Mucosa of rectum (tissue), 2 donors: ENCODE measurements around the gene CFAP100.

Source experiments
- H3K27ac ChIP-seq, 2 donors: one replicate each; pipeline ENCODE4 v1.7.0; 2013; ENCODE audit warnings: inconsistent platforms in 2 of 2, low read depth in 2 of 2, low read length in 2 of 2
- H3K27me3 ChIP-seq, 2 donors: one replicate each; pipeline ENCODE4 v1.7.0; 2013; ENCODE audit warnings: low read length in 2 of 2; ENCODE audit not compliant: control insufficient read depth in 2 of 2, insufficient read depth in 2 of 2
- H3K36me3 ChIP-seq, 2 donors: one replicate each; pipeline ENCODE4 v1.7.0; 2013; ENCODE audit warnings: low read length in 2 of 2; ENCODE audit not compliant: control insufficient read depth in 2 of 2, insufficient read depth in 2 of 2
- H3K4me1 ChIP-seq, 2 donors: one replicate each; pipeline ENCODE4 v1.7.0; 2013; ENCODE audit warnings: low read length in 2 of 2, mild to moderate bottlenecking in 1 of 2; ENCODE audit not compliant: control insufficient read depth in 2 of 2, insufficient read depth in 2 of 2
- H3K4me3 ChIP-seq, 2 donors: one replicate each; pipeline ENCODE4 v1.7.0; 2013; ENCODE audit warnings: low read length in 2 of 2
- H3K9ac ChIP-seq, 2 donors: one replicate each; pipeline ENCODE4 v1.7.0; 2013; ENCODE audit warnings: low read length in 2 of 2, low read depth in 1 of 2, mild to moderate bottlenecking in 1 of 2
- H3K9me3 ChIP-seq, 2 donors: one replicate each; pipeline ENCODE4 v1.7.0; 2013; ENCODE audit warnings: low read length in 2 of 2; ENCODE audit not compliant: control insufficient read depth in 2 of 2
- donor health status: healthy.
- donor health status: Normal muscosa, but diverticular disease.

Gene CFAP100

GRCh38 chr3:126442094-126442855 is 47.6 kb downstream of the CFAP100 start:
- Histone ChIP-seq H3K27me3 (no peaks in the 10 kb centered on the region), H3K27ac (no peak overlapping the region), H3K36me3 (peaks cover 24 to 25% of the 10 kb centered on the region in 2 donors), H3K9me3 (no peaks in the 10 kb centered on the region), H3K4me1 (no peaks in the 10 kb centered on the region), H3K4me3 (no peak overlapping the region), H3K9ac (no peak overlapping the region)

GRCh38 chr3:126442856-126443242 is 48.1 kb downstream of the CFAP100 start:
- H3K9ac ChIP-seq: no peak overlapping the region
- peaks cover 23 to 25% of the 10 kb centered on the region in 2 donors for H3K36me3 ChIP-seq
- H3K27me3 ChIP-seq: no peaks in the 10 kb centered on the region
- no peak overlapping the region for H3K27ac ChIP-seq
- no peaks in the 10 kb centered on the region for H3K4me1 ChIP-seq
- no peak overlapping the region for H3K4me3 ChIP-seq
- H3K9me3 ChIP-seq: no peaks in the 10 kb centered on the region

- Histone ChIP-seq H3K4me1 (no peaks in the 10 kb centered on the region), H3K27ac (no peak overlapping the region), H3K9me3 (no peaks in the 10 kb centered on the region), H3K4me3 (no peak overlapping the region), H3K27me3 (no peaks in the 10 kb centered on the region), H3K9ac (no peak overlapping the region), H3K36me3 (peaks cover 29 to 30% of the 10 kb centered on the region in 2 donors)
These were observed 50.8 kb downstream of the CFAP100 start for GRCh38 chr3:126445506-126445905.

- Histone ChIP-seq H3K36me3 (peaks cover 32 to 33% of the 10 kb centered on the region in 2 donors), H3K27ac (no peak overlapping the region), H3K4me1 (no peaks in the 10 kb centered on the region), H3K9me3 (no peaks in the 10 kb centered on the region), H3K27me3 (no peaks in the 10 kb centered on the region), H3K4me3 (no peak overlapping the region), H3K9ac (no peak overlapping the region)
These were observed 51.6 kb downstream of the CFAP100 start for GRCh38 chr3:126446301-126446700.

GRCh38 chr3:126446791-126447190 is 52.1 kb downstream of the CFAP100 start:
- H3K4me3 ChIP-seq: no peak overlapping the region
- H3K9me3 ChIP-seq: no peaks in the 10 kb centered on the region
- peaks cover 32 to 35% of the 10 kb centered on the region in 2 donors for H3K36me3 ChIP-seq
- H3K27me3 ChIP-seq: no peaks in the 10 kb centered on the region
- no peak overlapping the region for H3K9ac ChIP-seq
- H3K4me1 ChIP-seq: no peaks in the 10 kb centered on the region
- no peak overlapping the region for H3K27ac ChIP-seq

GRCh38 chr3:126447456-126448106 is 52.9 kb downstream of the CFAP100 start:
- no peaks in the 10 kb centered on the region for H3K27me3 ChIP-seq
- no peak overlapping the region for H3K9ac ChIP-seq
- H3K4me1 ChIP-seq: no peaks in the 10 kb centered on the region
- H3K9me3 ChIP-seq: no peaks in the 10 kb centered on the region
- H3K4me3 ChIP-seq: no peak overlapping the region
- H3K27ac ChIP-seq: no peak overlapping the region
- H3K36me3 ChIP-seq: peaks cover 37 to 42% of the 10 kb centered on the region in 2 donors

- peaks cover 39 to 46% of the 10 kb centered on the region in 2 donors for H3K36me3 ChIP-seq
- no peak overlapping the region for H3K9ac ChIP-seq
- no peaks in the 10 kb centered on the region for H3K4me1 ChIP-seq
- no peak overlapping the region for H3K4me3 ChIP-seq
- H3K27ac ChIP-seq: no peak overlapping the region
- H3K27me3 ChIP-seq: no peaks in the 10 kb centered on the region
- no peaks in the 10 kb centered on the region for H3K9me3 ChIP-seq
These were observed 53.6 kb downstream of the CFAP100 start for GRCh38 chr3:126448136-126448892.

- Histone ChIP-seq H3K9ac (no peak overlapping the region), H3K27ac (no peak overlapping the region), H3K4me3 (no peak overlapping the region), H3K4me1 (no peaks in the 10 kb centered on the region), H3K9me3 (no peaks in the 10 kb centered on the region), H3K36me3 (peaks cover 40 to 47% of the 10 kb centered on the region in 2 donors), H3K27me3 (no peaks in the 10 kb centered on the region)
These were observed 54.1 kb downstream of the CFAP100 start for GRCh38 chr3:126448893-126449180.

GRCh38 chr3:126449621-126450051 is 54.9 kb downstream of the CFAP100 start:
- H3K27me3 ChIP-seq: no peaks in the 10 kb centered on the region
- H3K9ac ChIP-seq: no peak overlapping the region
- H3K4me3 ChIP-seq: no peak overlapping the region
- H3K4me1 ChIP-seq: no peaks in the 10 kb centered on the region
- no peak overlapping the region for H3K27ac ChIP-seq
- H3K9me3 ChIP-seq: no peaks in the 10 kb centered on the region
- peaks cover 46 to 51% of the 10 kb centered on the region in 2 donors for H3K36me3 ChIP-seq

- no peak overlapping the region for H3K27ac ChIP-seq
- no peak overlapping the region for H3K9ac ChIP-seq
- H3K27me3 ChIP-seq: no peaks in the 10 kb centered on the region
- H3K36me3 ChIP-seq: peaks cover 50 to 51% of the 10 kb centered on the region in 2 donors
- no peaks in the 10 kb centered on the region for H3K4me1 ChIP-seq
- H3K4me3 ChIP-seq: no peak overlapping the region
- no peaks in the 10 kb centered on the region for H3K9me3 ChIP-seq
These were observed 55.5 kb downstream of the CFAP100 start for GRCh38 chr3:126450219-126450618.
